Measurements from ENCODE around the gene TRIM17. TPM values are rescaled to one million over a fixed set of nuclear protein-coding genes. Genes with fewer than 3 reads are reported as not detected.

TRIM17 gene
- total RNA-seq, 1 donor from 2014 or later, result 9.4 TPM

- H3K27me3 Mint-ChIP-seq, result no peaks in the 10 kb centered on the region
- no peak overlapping the region for H3K4me3 Mint-ChIP-seq
- H3K4me1 Mint-ChIP-seq (ENCODE audit: unreplicated experiment), result no peaks in the 10 kb centered on the region
- H3K36me3 Mint-ChIP-seq, result no peaks in the 10 kb centered on the region
- no peak for DNase-seq (ENCODE audit: extremely low spot score, unreplicated experiment)
- no peaks in the 10 kb centered on the region for H3K9me3 Mint-ChIP-seq
- no peak for TF ChIP-seq CTCF (conservative IDR thresholded peaks at IDR 0.05)
- H3K27ac Mint-ChIP-seq, result no peak overlapping the region
Observed at GRCh38 chr1:228383773-228384172, 32.9 kb downstream of the TRIM17 start.

- TF ChIP-seq CTCF (conservative IDR thresholded peaks at IDR 0.05), result no peak
- Mint-ChIP-seq H3K4me3 (no peak overlapping the region), H3K27me3 (no peaks in the 10 kb centered on the region), H3K4me1 (ENCODE audit: unreplicated experiment) (no peaks in the 10 kb centered on the region), H3K36me3 (no peaks in the 10 kb centered on the region), H3K27ac (no peak overlapping the region), H3K9me3 (no peaks in the 10 kb centered on the region)
- no peak for DNase-seq (ENCODE audit: extremely low spot score, unreplicated experiment)
Observed at GRCh38 chr1:228381356-228381755, 35.3 kb downstream of the TRIM17 start.

GRCh38 chr1:228379666-228380065 is 37.0 kb downstream of the TRIM17 start:
- Mint-ChIP-seq H3K27ac (no peak overlapping the region), H3K4me1 (ENCODE audit: unreplicated experiment) (no peaks in the 10 kb centered on the region), H3K36me3 (no peaks in the 10 kb centered on the region), H3K9me3 (no peaks in the 10 kb centered on the region), H3K4me3 (peak overlapping the region; percentile 75), H3K27me3 (no peaks in the 10 kb centered on the region)
- no peak for DNase-seq (ENCODE audit: extremely low spot score, unreplicated experiment)
- no peak for TF ChIP-seq CTCF (conservative IDR thresholded peaks at IDR 0.05)

GRCh38 chr1:228378873-228379460 is 37.7 kb downstream of the TRIM17 start:
- peak overlapping the region; percentile 92 for H3K4me3 Mint-ChIP-seq
- no peaks in the 10 kb centered on the region for H3K36me3 Mint-ChIP-seq
- H3K9me3 Mint-ChIP-seq, result no peaks in the 10 kb centered on the region
- no peaks in the 10 kb centered on the region for H3K4me1 Mint-ChIP-seq (ENCODE audit: unreplicated experiment)
- H3K27me3 Mint-ChIP-seq, result no peaks in the 10 kb centered on the region
- no peak for DNase-seq (ENCODE audit: extremely low spot score, unreplicated experiment)
- peak overlapping the region; percentile 68 for H3K27ac Mint-ChIP-seq
- peak; percentile 17 for TF ChIP-seq CTCF (conservative IDR thresholded peaks at IDR 0.05)

- Mint-ChIP-seq H3K27me3 (no peaks in the 10 kb centered on the region), H3K4me1 (ENCODE audit: unreplicated experiment) (no peaks in the 10 kb centered on the region), H3K27ac (peak overlapping the region; percentile 68), H3K9me3 (no peaks in the 10 kb centered on the region), H3K4me3 (peak overlapping the region; percentile 92), H3K36me3 (no peaks in the 10 kb centered on the region)
- peak; percentile 87 for DNase-seq (ENCODE audit: extremely low spot score, unreplicated experiment)
- TF ChIP-seq CTCF (conservative IDR thresholded peaks at IDR 0.05), result peak; percentile 84
Observed at GRCh38 chr1:228378090-228378872, 38.4 kb downstream of the TRIM17 start.

Data from type B pancreatic cell (in vitro differentiated cells).